H1 (cell line): ENCODE data around the gene GABRD. TPM values are rescaled to one million over a fixed set of nuclear protein-coding genes. Genes with fewer than 3 reads are reported as not detected.

Source experiments
- CTCF ChIA-PET: fragments of 300-600 bp; sonication (Branson Sonifier 250); formaldehyde crosslinking; loops from one replicate; lab custom pipeline; 2021; ENCODE audit not compliant: partially characterized antibody; lab: Charles Lee
- POLR2A ChIA-PET: fragments of 300-600 bp; sonication (Branson Sonifier 250); formaldehyde crosslinking; loops from one replicate; lab custom pipeline; 2021; ENCODE audit warnings: inconsistent platforms; ENCODE audit not compliant: partially characterized antibody; lab: Charles Lee
- DNase-seq, 2 experiments: peaks; one replicate each; pipeline versions ENCODE4 v3.0.0 to v3.0.0-alpha.2; 2010 to 2022; ENCODE audit warnings: low spot score in 2 of 2, low read depth in 1 of 2, mixed read lengths in 1 of 2
- FAIRE-seq: peaks from 2 replicates; lab custom pipeline; 2011; peaks lifted over from hg19 to GRCh38; lab: Jason Lieb, UNC
- H2AFZ ChIP-seq: 2 replicates; pipeline ENCODE4 v1.8.1; 2012; ENCODE audit warnings: low read length, inconsistent platforms
- H2AK5ac ChIP-seq: 2 replicates; pipeline ENCODE4 v1.6.1; 2013; ENCODE audit warnings: low read depth, low read length
- H2BK120ac ChIP-seq: replicated peaks from 2 replicates; pipeline ENCODE3; 2013; ENCODE audit warnings: low read depth, low read length, inconsistent platforms
- H2BK12ac ChIP-seq: 2 replicates; pipeline ENCODE4 v1.6.1; 2013; ENCODE audit warnings: low read depth, low read length
- H2BK15ac ChIP-seq: 2 replicates; pipeline ENCODE4 v1.6.1; 2013; ENCODE audit warnings: low read length
- H2BK20ac ChIP-seq: 2 replicates; pipeline ENCODE4 v1.6.1; 2013; ENCODE audit warnings: low read length
- H2BK5ac ChIP-seq: 2 replicates; pipeline ENCODE4 v1.6.1; 2013; ENCODE audit warnings: low read depth, low read length
- H3K14ac ChIP-seq: 2 replicates; pipeline ENCODE4 v1.6.1; 2013; ENCODE audit warnings: inconsistent platforms; ENCODE audit not compliant: insufficient read length
- H3K18ac ChIP-seq: 2 replicates; pipeline ENCODE4 v1.6.1; 2013; ENCODE audit warnings: low read length; ENCODE audit errors: extremely low read depth
- H3K23ac ChIP-seq: 2 replicates; pipeline ENCODE4 v1.6.1; 2013; ENCODE audit warnings: inconsistent platforms; ENCODE audit not compliant: insufficient read length
- H3K23me2 ChIP-seq: 2 replicates; pipeline ENCODE4 v1.6.1; 2013; ENCODE audit warnings: low read depth, low read length
- H3K27ac ChIP-seq: 2 replicates; pipeline ENCODE4 v1.6.1; 2011; ENCODE audit warnings: low read depth, low read length, inconsistent platforms
- H3K27me3 ChIP-seq, 4 experiments: replicated peaks in 1 of 4; 1 replicate in 1 of 4; 2 replicates in 3 of 4; pipeline versions ENCODE4 v1.6.1 to v1.8.1; 2011 to 2013; ENCODE audit warnings: low read length in 3 of 4, mild to moderate bottlenecking in 3 of 4, inconsistent platforms in 2 of 4, mixed read lengths in 2 of 4, moderate library complexity in 1 of 4; ENCODE audit not compliant: control insufficient read depth in 3 of 4, insufficient read depth in 3 of 4; ENCODE audit errors: extremely low read depth in 1 of 4
- H3K36me3 ChIP-seq, 4 experiments: 2 replicates each; pipeline versions ENCODE4 v1.6.1 to v1.8.1; 2011 to 2013; ENCODE audit warnings: mild to moderate bottlenecking in 4 of 4, low read length in 3 of 4, moderate library complexity in 2 of 4, control low read depth in 1 of 4, inconsistent platforms in 1 of 4; ENCODE audit not compliant: insufficient read depth in 4 of 4, control insufficient read depth in 2 of 4
- H3K4ac ChIP-seq: replicated peaks from 2 replicates; pipeline ENCODE3; 2013; ENCODE audit warnings: low read length, low read depth, mixed read lengths, inconsistent platforms; ENCODE audit not compliant: insufficient read length
- H3K4me1 ChIP-seq, 4 experiments: replicated peaks in 1 of 4; 1 replicate in 1 of 4; 2 replicates in 3 of 4; pipeline versions ENCODE4 v1.6.1 to v1.8.1; 2011 to 2013; ENCODE audit warnings: low read length in 3 of 4, inconsistent platforms in 2 of 4, mixed read lengths in 1 of 4; ENCODE audit not compliant: insufficient read depth in 4 of 4, control insufficient read depth in 3 of 4
- H3K4me2 ChIP-seq, 2 experiments: 2 replicates each; pipeline versions ENCODE4 v1.6.1 to v1.8.1; 2011 to 2013; ENCODE audit warnings: low read depth in 2 of 2, low read length in 2 of 2, control low read depth in 1 of 2, inconsistent platforms in 1 of 2, mild to moderate bottlenecking in 1 of 2; ENCODE audit not compliant: insufficient read depth in 1 of 2
- H3K4me3 ChIP-seq, 4 experiments: fragments of 200-600, 300-600 bp in 1 of 4; sonication (generic), shearing (Covaris generic), sonication (Bioruptor Twin) in 1 of 4; 2 replicates each; pipeline versions ENCODE4 v1.5.1 to v1.8.1; 2011 to 2016; ENCODE audit warnings: low read length in 4 of 4, low read depth in 3 of 4, control low read depth in 2 of 4, inconsistent platforms in 2 of 4, mild to moderate bottlenecking in 2 of 4, mixed read lengths in 1 of 4, moderate library complexity in 1 of 4; ENCODE audit not compliant: insufficient read depth in 2 of 4; ENCODE audit errors: extremely low read depth in 1 of 4
- H3K56ac ChIP-seq: replicated peaks from 2 replicates; pipeline ENCODE3; 2013; ENCODE audit warnings: low read depth, mild to moderate bottlenecking, mixed read lengths, low read length, inconsistent platforms; ENCODE audit not compliant: insufficient read length
- H3K79me1 ChIP-seq: 2 replicates; pipeline ENCODE4 v1.6.1; 2013; ENCODE audit warnings: low read depth, low read length, control low read depth
- H3K79me2 ChIP-seq, 2 experiments: 2 replicates each; pipeline versions ENCODE4 v1.6.1 to v1.8.1; 2012 to 2013; ENCODE audit warnings: low read length in 2 of 2, mild to moderate bottlenecking in 2 of 2, inconsistent platforms in 1 of 2; ENCODE audit not compliant: insufficient read depth in 2 of 2, control insufficient read depth in 1 of 2
- H3K9ac ChIP-seq, 4 experiments: replicated peaks in 1 of 4; 1 replicate in 1 of 4; 2 replicates in 3 of 4; pipeline versions ENCODE4 v1.6.1 to v1.8.1; 2011 to 2013; ENCODE audit warnings: low read depth in 3 of 4, low read length in 3 of 4, control low read depth in 2 of 4, mild to moderate bottlenecking in 2 of 4, moderate library complexity in 2 of 4, inconsistent platforms in 1 of 4; ENCODE audit errors: extremely low read depth in 1 of 4
- H3K9me3 ChIP-seq, 2 experiments: 2 replicates each; pipeline versions ENCODE4 v1.6.1 to v1.8.1; 2012 to 2013; ENCODE audit warnings: mild to moderate bottlenecking in 2 of 2, moderate library complexity in 2 of 2, control low read depth in 1 of 2, inconsistent platforms in 1 of 2, low read depth in 1 of 2, low read length in 1 of 2, mixed read lengths in 1 of 2; ENCODE audit not compliant: insufficient read depth in 2 of 2
- H4K20me1 ChIP-seq, 2 experiments: replicated peaks in 1 of 2; 2 replicates each; pipeline versions ENCODE3 to v1.8.1; 2011 to 2013; ENCODE audit warnings: inconsistent platforms in 2 of 2, low read length in 2 of 2, mild to moderate bottlenecking in 1 of 2; ENCODE audit not compliant: insufficient read depth in 2 of 2, control insufficient read depth in 1 of 2
- H4K5ac ChIP-seq: 2 replicates; pipeline ENCODE4 v1.6.1; 2013; ENCODE audit warnings: low read length, low read depth, mixed read lengths, inconsistent platforms; ENCODE audit not compliant: insufficient read length
- H4K8ac ChIP-seq: 2 replicates; pipeline ENCODE4 v1.8.0; 2013; ENCODE audit warnings: mild to moderate bottlenecking, moderate library complexity, low read length, inconsistent platforms; ENCODE audit not compliant: insufficient read depth; ENCODE audit errors: extremely low read depth
- H4K91ac ChIP-seq: replicated peaks from 2 replicates; pipeline ENCODE3; 2013; ENCODE audit warnings: low read length, mixed read lengths, inconsistent platforms; ENCODE audit not compliant: insufficient read length
- BACH1 ChIP-seq: IDR thresholded peaks from 2 replicates; pipeline ENCODE4 v1.6.1; 2012; ENCODE audit warnings: low read length, improper control_type of control experiment
- CEBPB ChIP-seq: IDR thresholded peaks from 2 replicates; pipeline ENCODE4 v1.6.1; 2012; ENCODE audit warnings: low read depth, low read length
- POLR2A ChIP-seq, 2 experiments: IDR thresholded peaks; 1 replicate in 1 of 2; 2 replicates in 1 of 2; pipeline ENCODE4 v1.6.1; 2011; ENCODE audit warnings: low read depth in 2 of 2, low read length in 2 of 2, mild to moderate bottlenecking in 2 of 2; ENCODE audit errors: control extremely low read depth in 1 of 2
- POU5F1 ChIP-seq: IDR thresholded peaks from 2 replicates; pipeline ENCODE4 v1.6.1; 2011; ENCODE audit warnings: low read depth, mild to moderate bottlenecking, low read length, moderate library complexity
- WGBS, 2 experiments: shearing (Covaris generic) in 1 of 2; methylation state at CpG; one replicate each; pipeline versions ENCODE4 v1.1.6 to v1.1.7; 2013 to 2015; ENCODE audit warnings: low lambda C conversion rate in 2 of 2, mixed read lengths in 2 of 2, inconsistent platforms in 1 of 2, low coverage in 1 of 2, missing lambda C conversion rate in 1 of 2; ENCODE audit not compliant: insufficient replicate concordance in 2 of 2, insufficient coverage in 1 of 2, insufficient read length in 1 of 2; ENCODE audit errors: extremely low coverage in 1 of 2, missing lambda C conversion rate in 1 of 2; 5-methylcytosine and 5-hydroxymethylcytosine counted together
- polyA plus RNA-seq, 7 experiments: library from polyadenylated mRNA; depleted of rRNA in 3 of 7; stranded (reverse) in 5 of 7; unstranded in 2 of 7; fragments of >200 nt in 5 of 7; fragments of 200-250 nt in 2 of 7; gene quantifications; 1 replicate in 5 of 7; 2 replicates in 1 of 7; 4 replicates in 1 of 7; pipeline versions ENCODE4 v1.2.1 to v1.2.3, GENCODE V29; 2011 to 2013; ENCODE audit warnings: missing spikeins in 2 of 7, mixed read lengths in 2 of 7
- total RNA-seq: library from RNA; stranded (reverse); fragmentation: NEBNext Ultra II Directional; extraction: Animal tissue kit (Norgen Biotek cat#: 25700); gene quantifications from 2 replicates; pipeline ENCODE4 v1.2.1, GENCODE V29; 2021

Gene GABRD
- total and polyA plus RNA-seq, 2 of the 8 experiments (the other 6 are each of a cell fraction or from before 2014, with no cell fraction given): 1.8 to 3.0 TPM

DNA sequence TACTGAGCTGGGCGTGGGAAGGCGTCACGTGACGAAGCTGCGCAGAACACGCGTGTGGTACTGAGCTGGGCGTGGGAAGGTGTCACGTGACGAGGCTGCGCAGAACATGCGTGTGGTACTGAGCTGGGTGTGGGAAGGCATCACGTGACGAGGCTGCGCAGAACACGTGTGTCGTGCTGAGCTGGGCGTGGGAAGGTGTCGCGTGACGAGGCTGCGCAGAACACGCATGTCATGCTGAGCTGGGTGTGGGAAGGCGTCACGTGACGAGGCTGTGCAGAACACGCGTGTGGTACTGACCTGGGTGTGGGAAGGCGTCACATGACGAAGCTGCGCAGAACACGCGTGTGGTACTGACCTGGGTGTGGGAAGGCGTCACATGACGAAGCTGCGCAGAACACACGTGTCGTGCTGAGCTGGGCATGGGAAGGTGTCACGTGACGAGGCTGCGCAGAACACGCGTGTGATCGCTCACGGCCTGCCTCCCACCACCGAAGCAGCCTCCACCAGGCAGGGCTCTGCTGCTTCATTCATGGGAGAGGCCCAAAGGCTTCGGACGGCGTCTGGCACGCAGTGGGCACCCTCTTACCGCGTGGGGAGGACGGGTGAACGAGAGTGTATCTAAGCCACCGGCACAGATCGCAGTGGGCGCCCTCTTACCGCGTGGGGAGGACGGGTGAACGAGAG lies 39.5 kb upstream of the GABRD start:
- no peak for FAIRE-seq
- Histone ChIP-seq H3K4me3 (no peak overlapping the region), H2AK5ac (peak overlapping the region; percentile 7; the same call in 1 of the 2 replicates), H2AFZ (no peak overlapping the region), H3K9me3 (peaks cover 4 to 7% of the 10 kb centered on the region in 2 experiments; a peak in 2 of 4 replicates), H3K27ac (no peak overlapping the region), H2BK12ac (peak overlapping the region; percentile 13; the same call in 1 of the 2 replicates), H4K8ac (no peak overlapping the region; the same call in 1 of the 2 replicates), H2BK120ac (no peak overlapping the region), H2BK5ac (no peak overlapping the region), H3K23me2 (no peaks in the 10 kb centered on the region), H4K5ac (no peak overlapping the region), H3K14ac (no peak overlapping the region), H3K4me2 (no peak overlapping the region), H3K36me3 (no peaks in the 10 kb centered on the region), H3K4me1 (no peaks in the 10 kb centered on the region), H3K27me3 (no peaks in the 10 kb centered on the region), H3K23ac (peak overlapping the region; percentile 6), H3K79me1 (no peaks in the 10 kb centered on the region), H3K56ac (no peak overlapping the region), H3K4ac (no peak overlapping the region), H2BK15ac (no peak overlapping the region), H4K91ac (no peak overlapping the region), H3K18ac (no peak overlapping the region), H3K79me2 (no peaks in the 10 kb centered on the region), H2BK20ac (no peak overlapping the region), H3K9ac (no peak overlapping the region), H4K20me1 (no peaks in the 10 kb centered on the region)
- no peak for DNase-seq
- WGBS, 2 experiments: 95% methylated on average over 52 of the region's 61 CpGs; no CpG with 5 or more reads in 1 of the 2 experiments
- ChIA-PET POLR2A (no interaction called here), CTCF (interaction anchor here (0.7 to 3.7 kb wide), 12 partner anchors 10 to 1405 kb away, joined by 3 to 24 read pairs (median 4); partner anchors contain the start of gene CFAP74)
- TF ChIP-seq POLR2A (IDR thresholded peaks at IDR 0.05; ENCODE audit: control extremely low read depth in 1 of 2, low read depth in 2 of 2, low read length in 2 of 2) (no peak), CEBPB (no peak), BACH1 (no peak), POU5F1 (no peak)
